Measurements from ENCODE around the gene ACTR1B. TPM values are rescaled to one million over a fixed set of nuclear protein-coding genes. Genes with fewer than 3 reads are reported as not detected.

The ACTR1B gene
- polyA plus RNA-seq, 3 donors, result 55.3 to 79.7 (median 56.1) TPM

DNA sequence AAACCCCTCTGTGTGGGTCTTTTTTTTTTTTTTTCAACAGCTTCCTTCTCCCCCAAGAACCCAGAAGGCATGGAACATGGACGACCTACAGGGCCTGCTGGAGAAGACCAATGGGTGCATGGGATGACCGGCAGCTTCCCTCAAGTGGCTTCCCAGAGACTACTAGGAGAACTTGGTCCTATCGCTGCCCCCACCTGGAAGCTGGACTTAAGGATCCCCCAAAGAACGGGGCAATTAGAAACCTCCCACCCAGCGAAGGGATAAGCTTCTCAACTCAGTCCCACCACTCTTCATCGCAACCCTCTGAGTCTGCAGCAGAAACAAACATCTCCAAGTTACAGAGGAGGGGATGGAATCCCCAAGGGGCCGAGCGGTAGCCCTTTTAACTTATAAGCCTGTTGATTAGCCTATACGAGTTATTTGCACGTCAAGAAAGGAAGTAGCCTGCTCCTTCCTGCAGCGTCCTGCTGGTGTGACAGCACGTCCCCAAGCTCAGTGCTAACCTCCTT lies 1.4 kb downstream of the ACTR1B start:
- H3K27ac ChIP-seq (ENCODE audit: low read depth, low read length), result no peak overlapping the region
- WGBS, 3 donors, result 32 to 38% (median 33%) methylated on average over 12 of the region's 12 CpGs

DNA sequence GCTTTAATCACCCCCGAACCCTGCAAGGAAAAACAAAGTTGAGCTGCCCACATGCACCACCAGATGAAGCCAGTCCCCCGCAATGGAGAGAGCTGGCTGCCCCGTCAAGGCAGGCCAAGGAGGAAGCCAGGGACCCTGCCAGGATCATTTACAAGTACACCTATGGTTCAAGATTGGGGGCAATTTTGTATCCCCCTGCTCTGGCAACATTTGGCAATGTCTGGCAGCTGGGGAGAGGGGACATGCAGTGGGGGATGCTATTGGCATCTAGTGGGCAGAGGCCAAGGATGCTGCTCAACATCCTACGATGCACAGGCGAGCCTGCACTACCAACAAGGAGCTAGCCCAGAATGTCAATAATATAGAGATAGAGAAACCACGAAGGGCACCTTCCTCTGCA lies 1.9 kb downstream of the ACTR1B start:
- H3K27ac ChIP-seq (ENCODE audit: low read depth, low read length), result no peak overlapping the region
- WGBS, 3 donors, result 72 to 87% (median 84%) methylated on average over 6 of the region's 6 CpGs

DNA sequence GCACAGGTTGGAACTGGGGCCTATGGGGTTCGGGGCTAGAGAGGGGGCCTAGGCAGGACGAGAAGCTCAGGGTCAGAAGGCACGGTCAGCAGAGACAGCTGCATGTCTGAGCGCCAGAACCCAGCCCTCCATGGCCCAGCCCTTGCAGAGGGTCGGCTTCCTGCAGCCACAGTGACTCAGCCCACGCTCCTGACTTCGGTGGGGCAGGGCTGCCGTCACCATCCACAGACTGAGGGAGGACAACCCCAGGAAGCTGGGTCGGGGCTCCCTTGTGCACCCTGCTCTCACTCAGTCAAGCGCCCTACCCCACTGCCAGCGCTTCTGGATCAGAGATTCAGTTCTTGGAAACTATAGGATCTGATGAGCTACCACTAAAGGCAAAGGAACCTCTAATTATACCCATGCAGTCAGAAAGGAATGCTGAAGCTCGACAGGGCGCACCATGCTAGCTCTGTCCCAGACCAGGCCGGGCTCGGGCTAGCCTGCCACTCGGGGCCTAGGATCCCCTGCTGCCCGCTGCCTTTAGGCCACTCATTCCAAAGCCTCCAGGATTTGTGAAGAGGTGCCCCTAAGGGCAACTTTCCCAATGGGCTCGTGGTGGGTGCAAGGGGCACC lies 3.0 kb downstream of the ACTR1B start:
- WGBS, 3 donors, result 75 to 90% (median 77%) methylated on average over 18 of the region's 18 CpGs
- H3K27ac ChIP-seq (ENCODE audit: low read depth, low read length), result no peak overlapping the region

DNA sequence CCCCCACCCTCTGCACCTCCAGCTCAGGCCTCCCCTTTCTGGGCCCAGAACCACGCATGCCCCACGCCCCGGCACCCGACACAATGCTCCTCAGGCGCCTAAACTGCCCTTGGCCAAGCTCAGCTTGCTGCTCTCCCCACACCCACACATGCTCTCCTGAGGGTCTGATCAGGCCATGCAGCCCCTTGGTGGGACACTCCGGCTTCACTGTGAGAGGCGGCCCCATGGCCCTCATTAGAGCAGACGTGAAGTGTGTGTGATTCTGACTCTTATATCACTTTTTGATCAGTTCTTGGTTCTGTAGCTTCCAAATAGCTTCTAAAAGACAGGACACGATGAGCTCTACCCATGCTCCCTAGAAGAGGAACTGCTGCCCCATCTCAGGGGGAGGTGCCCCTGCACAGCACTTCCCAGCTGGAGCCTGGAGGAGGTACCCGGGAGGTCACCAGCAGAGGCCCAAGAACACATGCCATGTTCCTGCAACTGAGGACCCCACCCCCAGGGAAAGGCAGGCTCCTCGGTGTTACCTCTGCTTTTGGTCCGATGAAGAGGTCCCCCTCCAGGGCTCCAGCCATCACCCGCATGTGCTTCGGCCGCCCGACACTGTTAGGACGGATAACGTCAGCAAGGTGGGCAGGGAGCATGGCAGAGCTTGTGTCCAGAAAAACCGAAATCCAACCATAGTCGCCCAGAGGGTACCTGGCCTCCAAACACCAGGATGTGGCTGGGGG lies 3.6 kb downstream of the ACTR1B start:
- no peak overlapping the region for H3K27ac ChIP-seq (ENCODE audit: low read depth, low read length)
- 91 to 92% (median 91%) methylated on average over 20 of the region's 20 CpGs for WGBS, 3 donors

DNA sequence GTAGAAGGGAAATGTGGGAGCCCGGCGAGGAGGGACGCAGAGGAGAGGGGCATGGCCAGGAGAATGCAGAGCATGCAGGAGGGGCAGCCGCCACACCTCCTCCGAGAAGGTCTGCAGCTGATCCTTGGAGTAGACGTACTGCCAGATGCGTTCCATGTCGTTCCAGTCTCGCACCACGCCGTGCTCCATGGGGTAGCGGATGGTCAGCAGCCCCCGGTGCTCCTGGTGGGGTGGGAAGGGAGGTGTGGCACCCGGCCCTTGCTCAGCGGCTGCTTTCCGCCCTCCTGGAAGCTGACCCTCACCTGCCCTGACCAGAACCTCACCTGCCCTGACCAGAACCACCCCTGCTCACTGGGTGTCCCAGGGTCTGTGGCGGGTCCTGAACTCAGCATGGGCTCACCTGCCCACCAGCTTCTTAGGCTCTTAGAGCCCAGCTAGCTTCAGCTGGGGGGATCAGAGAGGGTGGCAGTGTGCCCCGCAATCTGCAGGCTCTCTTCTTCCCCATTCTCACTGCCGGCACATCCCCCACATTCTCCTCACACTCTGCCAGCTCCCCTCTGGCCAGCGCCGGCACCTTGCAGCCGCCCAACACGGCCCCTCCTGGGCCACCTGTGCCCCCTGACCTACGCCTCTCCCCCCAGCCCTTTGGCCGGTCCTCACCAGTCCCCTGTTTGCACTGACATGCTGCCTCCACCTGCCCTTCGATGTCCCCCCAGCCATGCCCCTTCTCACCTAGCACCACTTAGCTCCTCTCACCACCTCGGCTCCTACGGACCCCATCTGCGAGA lies 4.4 kb downstream of the ACTR1B start:
- WGBS, 3 donors, result 88 to 94% (median 89%) methylated on average over 29 of the region's 29 CpGs
- no peak overlapping the region for H3K27ac ChIP-seq (ENCODE audit: low read depth, low read length)

DNA sequence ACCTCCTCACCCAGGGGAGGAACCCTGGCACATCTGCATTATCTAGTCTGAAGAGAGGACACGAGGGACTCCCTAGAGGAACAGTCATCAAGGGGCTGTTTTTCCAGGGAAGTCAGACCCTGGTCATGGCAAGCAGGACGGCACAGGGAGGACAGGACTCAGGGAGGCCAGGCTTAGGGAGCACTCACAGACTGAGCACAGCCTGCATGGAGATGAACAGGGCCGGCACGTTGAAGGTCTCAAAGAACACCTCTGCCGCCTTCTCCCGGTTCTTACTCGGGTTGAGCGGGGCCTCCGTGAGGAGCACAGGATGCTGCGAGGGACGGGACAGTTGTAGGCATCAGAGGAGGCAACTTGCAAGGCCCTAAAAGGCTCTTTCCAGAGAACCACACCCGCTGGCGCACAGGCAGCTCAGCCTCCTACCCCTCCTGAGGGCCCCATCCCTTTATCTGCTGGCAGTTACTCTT lies 5.1 kb downstream of the ACTR1B start:
- H3K27ac ChIP-seq (ENCODE audit: low read depth, low read length), result no peak overlapping the region
- 82 to 88% (median 88%) methylated on average over 13 of the region's 13 CpGs for WGBS, 3 donors

DNA sequence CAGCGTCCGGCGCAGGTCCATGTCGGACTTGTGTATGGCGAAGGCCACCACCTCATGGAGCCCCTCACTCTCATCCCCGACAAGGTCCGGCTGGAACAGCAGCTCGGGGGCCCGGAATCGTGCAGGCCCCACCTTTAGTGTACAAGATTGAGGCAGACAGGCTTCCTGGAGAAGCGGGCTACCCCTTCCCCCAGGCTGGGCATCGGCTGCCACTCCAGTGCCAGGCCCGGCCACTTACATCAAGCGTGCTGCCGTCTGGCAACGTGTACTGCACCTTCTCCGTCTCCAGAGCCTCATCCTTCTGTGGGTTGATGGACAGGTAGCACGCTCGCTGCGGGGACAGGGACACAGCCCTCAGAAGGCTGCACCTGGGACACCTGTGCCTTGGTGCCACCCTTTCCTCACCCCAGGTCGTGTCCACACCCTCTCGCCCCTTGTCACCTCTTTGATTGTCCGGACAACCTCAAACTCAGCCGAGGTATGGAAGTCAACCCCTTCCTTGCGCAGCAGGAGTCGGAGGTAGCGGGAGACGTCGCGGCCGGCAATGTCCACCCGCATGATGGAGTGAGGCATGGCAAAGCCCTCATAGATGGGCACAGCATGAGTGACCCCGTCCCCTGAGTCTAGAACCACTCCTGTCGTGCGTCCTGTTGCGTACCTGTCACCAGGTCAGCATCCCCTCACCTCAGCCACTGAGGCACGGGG lies 5.7 kb downstream of the ACTR1B start:
- no peak overlapping the region for H3K27ac ChIP-seq (ENCODE audit: low read depth, low read length)
- 93 to 94% (median 94%) methylated on average over 36 to 37 of the region's 37 CpGs for WGBS, 3 donors

DNA sequence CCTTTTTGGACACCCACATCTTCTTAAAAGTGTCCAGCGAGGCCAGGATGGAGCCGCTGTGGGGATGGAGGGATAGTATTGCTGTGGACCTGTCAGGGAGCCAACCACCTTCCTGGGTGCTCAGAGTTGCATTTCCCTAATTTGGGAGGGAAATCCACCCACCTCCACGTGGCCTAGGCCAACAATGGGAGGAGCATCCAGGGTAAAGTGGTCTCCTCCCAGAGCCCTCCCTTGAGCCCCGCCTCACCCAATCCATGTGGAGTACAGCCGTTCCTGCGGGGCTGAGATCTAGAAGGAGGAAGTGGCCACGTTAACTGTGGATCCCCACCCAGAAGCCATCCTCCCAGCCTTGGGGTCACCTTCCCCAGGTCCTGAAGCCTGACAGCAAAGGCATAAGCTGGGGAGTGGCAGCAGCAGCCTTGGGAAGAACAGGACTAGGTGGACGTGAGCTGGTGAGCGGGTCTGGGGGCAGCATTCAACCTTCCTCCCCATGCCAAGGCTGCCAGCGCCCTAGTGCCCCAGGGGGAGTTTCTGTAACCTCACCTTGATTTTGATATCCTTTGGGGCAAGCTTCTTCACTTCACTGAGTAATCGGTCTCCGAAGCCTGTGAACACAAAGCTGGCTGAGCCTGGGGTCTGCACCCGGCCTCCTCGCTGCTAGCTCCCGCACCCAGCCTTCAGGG lies 6.8 kb downstream of the ACTR1B start:
- 84 to 89% (median 86%) methylated on average over 15 of the region's 15 CpGs for WGBS, 3 donors
- no peak overlapping the region for H3K27ac ChIP-seq (ENCODE audit: low read depth, low read length)

DNA sequence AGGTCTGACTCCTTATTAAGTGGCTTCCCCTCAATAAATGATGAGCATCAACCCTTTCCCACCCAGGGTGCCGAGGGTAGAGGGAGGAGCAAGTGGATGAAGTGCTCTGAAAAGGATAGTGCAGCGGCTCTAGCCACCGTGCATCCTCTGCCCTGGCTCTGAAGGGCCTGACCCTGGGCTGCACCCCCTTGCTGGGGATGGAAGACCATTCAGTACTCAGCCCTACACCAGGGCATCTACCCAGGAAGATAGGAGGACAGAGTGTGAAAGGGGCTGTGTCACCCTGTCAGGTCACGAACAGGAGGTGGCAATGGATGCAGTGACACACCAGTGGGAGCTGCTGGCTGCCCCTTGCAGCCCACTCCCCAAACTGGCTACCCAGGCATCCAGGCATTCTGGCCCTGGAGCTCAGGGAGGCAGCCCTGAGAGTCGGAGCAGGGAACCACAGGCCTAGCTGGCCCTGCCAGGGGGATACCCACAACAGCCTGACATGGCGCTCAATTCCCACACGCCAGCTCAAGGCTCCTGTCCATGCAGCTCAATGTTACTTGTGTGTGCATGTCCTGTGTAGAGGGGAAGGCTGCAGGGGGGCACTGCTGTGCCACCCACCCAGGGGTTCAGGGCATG lies 7.6 kb downstream of the ACTR1B start:
- H3K27ac ChIP-seq (ENCODE audit: low read depth, low read length), result no peak overlapping the region
- WGBS, 3 donors, result 95 to 98% (median 96%) methylated on average over 7 of the region's 7 CpGs

DNA sequence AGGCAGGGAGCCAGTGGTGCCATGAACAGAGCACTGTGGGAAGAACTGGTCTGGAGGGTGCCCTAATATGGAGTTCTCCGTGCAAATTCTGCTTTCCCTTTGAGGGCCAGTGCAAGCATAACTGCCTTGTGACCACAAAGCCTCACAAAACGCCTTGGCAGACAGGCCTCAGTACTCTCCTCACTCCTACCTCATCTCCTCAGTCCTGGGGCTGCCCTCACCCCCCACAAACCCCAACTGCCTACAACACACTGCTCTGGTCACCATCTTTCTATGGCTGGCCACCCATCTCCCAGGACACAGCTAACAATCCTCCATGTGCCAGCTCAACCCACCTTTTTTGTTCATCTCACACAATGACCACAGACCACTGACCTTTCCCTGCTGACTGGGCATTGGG lies 9.1 kb downstream of the ACTR1B start:
- no peak overlapping the region for H3K27ac ChIP-seq (ENCODE audit: low read depth, low read length)
- WGBS, 3 donors, result 96 to 100% (median 96%) methylated on average over 2 of the region's 2 CpGs

DNA sequence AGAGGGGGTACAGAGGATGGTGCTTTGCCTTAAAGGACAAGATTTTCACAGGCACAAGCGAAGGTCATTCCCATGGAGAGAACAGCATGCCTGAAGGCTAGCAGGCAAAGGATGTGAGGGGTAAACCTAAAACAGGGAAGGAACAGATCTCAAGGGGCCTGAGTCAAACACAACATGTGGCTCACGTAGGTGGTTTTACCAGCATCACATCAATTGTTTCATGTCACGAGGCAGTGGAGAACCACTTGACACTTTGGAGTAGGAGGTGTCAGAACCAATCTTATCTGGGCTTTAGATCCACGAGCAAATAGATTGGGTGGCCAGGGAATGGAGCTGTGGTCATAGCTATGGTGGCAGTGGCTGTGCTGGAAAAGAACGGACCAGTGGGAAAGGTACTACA lies 9.5 kb downstream of the ACTR1B start:
- no peak overlapping the region for H3K27ac ChIP-seq (ENCODE audit: low read depth, low read length)
- WGBS, 3 donors, result 92 to 97% (median 92%) methylated on average over 5 of the region's 5 CpGs

DNA sequence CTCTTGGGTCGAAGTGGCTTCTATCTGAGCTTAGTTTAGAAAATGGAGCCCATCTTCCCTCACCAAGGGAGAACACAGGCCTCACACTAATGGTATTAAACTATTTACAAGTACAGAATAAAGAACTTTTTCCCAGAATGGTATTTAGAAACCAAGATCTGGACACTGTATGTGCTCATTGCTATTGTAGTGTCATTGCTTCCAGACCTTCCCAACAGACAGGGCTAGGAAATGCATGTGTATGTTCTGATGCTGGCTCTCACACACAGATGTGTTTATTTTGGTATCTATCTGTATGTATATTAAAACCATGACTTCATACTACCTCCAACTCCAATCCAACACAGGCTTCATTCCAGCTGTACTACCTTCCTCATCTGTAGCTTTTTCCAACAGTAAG lies 10.0 kb downstream of the ACTR1B start:
- 96 to 100% (median 97%) methylated on average over 1 of the region's 1 CpG for WGBS, 3 donors
- no peak overlapping the region for H3K27ac ChIP-seq (ENCODE audit: low read depth, low read length)

DNA sequence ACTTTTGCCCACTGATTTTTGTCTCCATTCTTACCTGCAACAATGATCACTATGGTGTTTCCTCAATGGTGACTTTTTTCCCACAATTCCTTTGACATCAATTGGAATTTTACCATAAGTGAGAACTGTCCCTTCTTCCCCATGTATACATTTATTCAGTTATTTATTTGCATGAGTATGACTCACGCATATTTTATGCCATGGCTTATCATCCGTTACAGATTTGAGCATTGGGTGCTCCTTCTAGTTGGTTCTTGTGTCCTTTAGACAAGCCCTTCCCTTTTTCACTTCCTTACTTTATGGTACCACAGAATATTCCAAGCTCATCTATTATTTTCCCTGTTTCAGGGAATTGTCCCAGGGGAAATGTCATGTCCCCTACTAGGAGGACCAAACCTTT lies 10.4 kb downstream of the ACTR1B start:
- 86 to 97% (median 93%) methylated on average over 2 of the region's 2 CpGs for WGBS, 3 donors

DNA sequence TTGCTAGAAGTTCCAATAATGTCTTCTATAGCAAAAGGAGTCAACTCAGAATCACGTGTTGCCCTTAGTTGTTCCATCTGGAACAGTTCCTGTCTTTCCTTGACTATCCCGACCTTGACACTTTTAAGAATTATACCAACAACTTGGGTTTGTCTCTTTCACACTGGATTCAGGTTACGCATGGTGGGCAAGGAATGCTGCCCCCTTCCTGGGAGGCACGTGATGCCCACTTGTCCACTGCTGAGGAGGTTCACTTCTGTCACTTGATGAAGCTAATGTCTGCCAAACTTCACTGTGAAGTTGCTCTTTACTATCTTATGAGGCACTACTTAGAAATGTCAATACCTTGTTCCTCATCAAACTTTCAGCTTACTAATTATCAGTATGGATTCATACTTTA lies 12.7 kb downstream of the ACTR1B start:
- no peak overlapping the region for H3K27ac ChIP-seq (ENCODE audit: low read depth, low read length)
- 80 to 87% (median 83%) methylated on average over 4 of the region's 4 CpGs for WGBS, 3 donors

More for the DNA sequence above, 10.4 kb downstream of the ACTR1B start:
- H3K27ac ChIP-seq (ENCODE audit: low read depth, low read length), result no peak overlapping the region

DNA sequence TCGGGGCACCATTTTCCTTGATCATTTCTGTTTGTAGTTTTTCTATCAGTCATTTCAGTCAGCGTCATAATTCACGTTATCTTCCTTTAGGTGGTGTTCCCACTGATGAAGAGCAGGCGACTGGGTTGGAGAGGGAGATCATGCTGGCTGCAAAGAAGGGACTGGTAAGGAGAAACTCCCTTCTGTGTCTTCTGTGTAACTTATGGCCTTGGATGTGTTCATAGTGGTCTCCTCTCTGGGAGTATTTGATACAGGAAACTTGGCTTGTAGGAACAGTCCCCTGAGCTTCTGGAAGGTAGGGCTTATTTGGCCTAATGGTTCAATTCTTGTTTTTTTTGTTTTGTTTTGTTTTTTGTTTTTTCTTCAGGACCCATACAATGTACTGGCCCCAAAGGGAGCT lies 16.9 kb downstream of the ACTR1B start:
- peak overlapping the region; percentile 22 for H3K27ac ChIP-seq (ENCODE audit: low read depth, low read length)
- WGBS, 3 donors, result 81 to 91% (median 90%) methylated on average over 4 of the region's 4 CpGs

DNA sequence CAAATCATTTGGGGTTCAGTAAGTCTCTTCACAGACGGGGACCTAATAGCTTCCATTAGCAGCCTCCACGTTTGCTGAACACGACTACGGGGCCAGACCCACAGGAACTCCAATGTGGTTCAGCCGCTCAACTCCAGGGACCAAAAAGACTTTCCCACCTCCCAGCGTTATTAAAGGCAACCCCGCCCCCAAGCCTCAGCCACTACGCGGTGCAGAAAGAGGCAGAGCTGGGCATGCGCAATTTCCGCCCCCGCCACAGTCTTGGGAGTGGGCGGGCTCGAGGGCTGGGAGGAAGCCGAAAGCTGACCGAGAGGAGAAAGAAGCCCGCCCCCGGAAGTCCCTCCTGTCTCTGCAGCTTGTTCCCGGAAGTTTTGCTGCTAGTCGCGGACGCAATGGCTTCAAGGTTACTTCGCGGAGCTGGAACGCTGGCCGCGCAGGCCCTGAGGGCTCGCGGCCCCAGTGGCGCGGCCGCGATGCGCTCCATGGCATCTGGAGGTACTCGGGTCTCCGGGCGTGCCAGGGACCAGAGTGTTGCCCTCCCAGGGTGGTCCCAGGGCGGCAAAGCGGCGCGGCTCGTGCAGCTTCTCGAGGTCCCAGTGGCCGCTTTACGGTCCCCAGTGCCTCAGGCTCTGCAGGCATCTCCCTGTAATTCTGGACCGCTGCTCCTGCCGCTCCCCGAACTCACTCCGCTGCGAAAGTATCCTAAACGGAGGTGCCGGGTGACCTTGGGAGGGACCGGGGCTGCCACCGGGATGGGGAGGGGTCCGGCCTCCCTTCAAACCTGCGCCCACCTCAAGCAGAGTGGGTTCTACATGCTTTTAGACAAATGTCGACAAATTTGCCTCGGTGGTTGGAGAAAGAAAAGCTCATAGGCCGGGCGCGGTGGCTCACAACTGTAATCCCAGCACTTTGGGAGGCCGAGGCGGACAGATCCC lies 17.9 kb downstream of the ACTR1B start, which contains the start of gene COX5B:
Gene COX5B (plus strand): TSS at position 368 of the 935 bp plus-strand sequence. CDS start 25 bp downstream, at position 393.
- WGBS, 3 donors, result 1% methylated on average over 63 of the region's 63 CpGs
- peak within 1 kb of the TSS; percentile 89 for H3K27ac ChIP-seq (ENCODE audit: low read depth, low read length)

Data from adipose tissue (tissue), 3 donors.